GM11168 (cell line): ENCODE results near the gene S100A10.

Experiments
- in situ Hi-C: fragments of 300-500 bp; cut with MboI; formaldehyde crosslinking; loops from one replicate; pipeline ENCODE4 v1.12.0; 2022; ENCODE audit warnings: low sequenced_read_pairs; ENCODE audit not compliant: unreplicated experiment

Gene S100A10

GRCh38 chr1:151943591-151943990, 50.1 kb downstream of the S100A10 start:
- in situ Hi-C loops: no loop called here

- in situ Hi-C loops: no loop called here
Measured at GRCh38 chr1:151942882-151943281, 50.8 kb downstream of the S100A10 start.

- in situ Hi-C loops: no loop called here
Measured at GRCh38 chr1:151940541-151940940, 53.1 kb downstream of the S100A10 start.

GRCh38 chr1:151939779-151940178, 53.9 kb downstream of the S100A10 start:
- in situ Hi-C loops: loop anchor here (10.0 kb wide), 1 partner anchor 65 kb away; no protein-coding TSS in a partner anchor

GRCh38 chr1:151939141-151939540, 54.5 kb downstream of the S100A10 start:
- in situ Hi-C loops: loop anchor here (10.0 kb wide), 1 partner anchor 66 kb away; no protein-coding TSS in a partner anchor

GRCh38 chr1:151936653-151937052, 57.0 kb downstream of the S100A10 start:
- in situ Hi-C loops: loop anchor here (10.0 kb wide), 1 partner anchor 68 kb away; no protein-coding TSS in a partner anchor

- in situ Hi-C loops: loop anchor here (10.0 kb wide), 1 partner anchor 69 kb away; no protein-coding TSS in a partner anchor
Measured at GRCh38 chr1:151935894-151936602, 57.6 kb downstream of the S100A10 start.

- in situ Hi-C loops: loop anchor here (10.0 kb wide), 1 partner anchor 70 kb away; no protein-coding TSS in a partner anchor
Measured at GRCh38 chr1:151935154-151935553, 58.5 kb downstream of the S100A10 start.

- in situ Hi-C loops: loop anchor here (10.0 kb wide), 1 partner anchor 71 kb away; no protein-coding TSS in a partner anchor
Measured at GRCh38 chr1:151934048-151934493, 59.6 kb downstream of the S100A10 start.
